Body of pancreas (tissue), 4 donors: ENCODE results near the gene SHF. TPM values are rescaled to one million over a fixed set of nuclear protein-coding genes. Genes with fewer than 3 reads are reported as not detected.

Experiments used
- ATAC-seq: fragments of 150-250 bp; one replicate; pipeline ENCODE4 v1.9.1; 2016
- DNase-seq, 4 donors: peaks; one replicate each; pipeline ENCODE4 v3.0.0-alpha.2; 2019
- H3K27ac ChIP-seq, 4 donors: fragments of 200-600 bp; sonication (generic); 1 replicate in 3 of 4; 2 replicates in 1 of 4; pipeline versions ENCODE4 v1.5.1 to v1.6.1; 2016 to 2019; ENCODE audit warnings: mild to moderate bottlenecking in 1 of 4, mixed read lengths in 1 of 4, moderate library complexity in 1 of 4
- H3K27me3 ChIP-seq, 2 donors: fragments of 200-600 bp; sonication (generic); one replicate each; pipeline ENCODE4 v1.6.0; 2016; ENCODE audit warnings: mild to moderate bottlenecking in 1 of 2
- H3K36me3 ChIP-seq, 2 donors: fragments of 200-600 bp; sonication (generic); replicated peaks in 1 of 2; 2 replicates each; pipeline ENCODE4 v1.5.1; 2016; ENCODE audit warnings: low read depth in 2 of 2; ENCODE audit not compliant: insufficient read depth in 1 of 2
- H3K4me1 ChIP-seq: fragments of 200-600 bp; sonication (generic); one replicate; pipeline ENCODE4 v1.6.0; 2016
- H3K4me3 ChIP-seq, 2 donors: fragments of 200-600 bp; sonication (generic); 1 replicate in 1 of 2; 2 replicates in 1 of 2; pipeline ENCODE4 v1.5.1; 2016 to 2019
- H3K9me3 ChIP-seq, 3 donors: fragments of 200-600 bp; sonication (generic); 1 replicate in 2 of 3; 2 replicates in 1 of 3; pipeline ENCODE4 v1.5.1; 2016
- CTCF ChIP-seq, 7 experiments: fragments of 450-650 bp in 4 of 7; fragments of 200-600 bp in 3 of 7; sonication (generic) in 3 of 7; IDR thresholded peaks; one replicate each; pipeline ENCODE4 v1.5.1; 2016 to 2019; ENCODE audit warnings: antibody characterized with exemption in 7 of 7
- POLR2A ChIP-seq, 3 donors: fragments of 450-650 bp; IDR thresholded peaks; one replicate each; pipeline ENCODE4 v1.6.1; 2016; ENCODE audit warnings: antibody characterized with exemption in 3 of 3, mild to moderate bottlenecking in 2 of 3
- WGBS, 2 donors: methylation state at CpG; one replicate each; pipeline ENCODE4 v1.1.5; 2017; 5-methylcytosine and 5-hydroxymethylcytosine counted together
- intact Hi-C: fragments of 100-400 bp; cut with DNase I; formaldehyde crosslinking; loops from one replicate; pipeline ENCODE4 v1.15.1; 2023
- total RNA-seq, 2 donors: library from RNA; depleted of rRNA; stranded (reverse); fragments of >200 nt; gene quantifications; one replicate each; pipeline ENCODE4 v1.1.0, GENCODE V29; 2016

SHF gene
- total RNA-seq, 2 donors from 2014 or later, result 2.0 to 2.9 TPM

GRCh38 chr15:45134682-45135604, 52.8 kb downstream of the SHF start:
- ATAC-seq (peak; percentile 77), DNase-seq (peak; percentile 50 to 64 (median 56))
- WGBS, 2 donors, result 11 to 38% methylated on average over 4 to 56 of the region's 57 CpGs
- Histone ChIP-seq H3K4me1 (peaks cover 13% of the 10 kb centered on the region), H3K27me3 (peaks cover 0 to 6% of the 10 kb centered on the region in 2 donors), H3K36me3 (no peaks in the 10 kb centered on the region), H3K9me3 (no peaks in the 10 kb centered on the region), H3K4me3 (no peak overlapping the region), H3K27ac (no peak overlapping the region)
- intact Hi-C loops, result no loop called here
- no peak for TF ChIP-seq POLR2A (IDR thresholded peaks at IDR 0.05)
- TF ChIP-seq CTCF (IDR thresholded peaks at IDR 0.05), result peak in 5 of 7 experiments; percentile 11 to 47 (median 33)

GRCh38 chr15:45134046-45134445, 53.7 kb downstream of the SHF start:
- H3K36me3 ChIP-seq, result no peaks in the 10 kb centered on the region
- DNase-seq (no peak), ATAC-seq (no peak)
- H3K4me1 ChIP-seq, result peaks cover 13% of the 10 kb centered on the region
- TF ChIP-seq CTCF (IDR thresholded peaks at IDR 0.05) (no peak), POLR2A (IDR thresholded peaks at IDR 0.05) (no peak)
- H3K9me3 ChIP-seq, result no peaks in the 10 kb centered on the region
- 85 to 92% methylated on average over 3 to 7 of the region's 7 CpGs for WGBS, 2 donors
- intact Hi-C loops, result no loop called here
- peaks cover 0 to 6% of the 10 kb centered on the region in 2 donors for H3K27me3 ChIP-seq
- no peak overlapping the region for H3K27ac ChIP-seq
- H3K4me3 ChIP-seq, result no peak overlapping the region

- no peak overlapping the region for H3K27ac ChIP-seq
- TF ChIP-seq CTCF (IDR thresholded peaks at IDR 0.05) (no peak), POLR2A (IDR thresholded peaks at IDR 0.05) (no peak)
- DNase-seq (no peak), ATAC-seq (no peak)
- intact Hi-C loops, result no loop called here
- H3K4me3 ChIP-seq, result no peak overlapping the region
- no peaks in the 10 kb centered on the region for H3K9me3 ChIP-seq
- 73 to 74% methylated on average over 5 of the region's 5 CpGs for WGBS, 2 donors
- H3K27me3 ChIP-seq, result peaks cover 0 to 6% of the 10 kb centered on the region in 2 donors
- no peaks in the 10 kb centered on the region for H3K36me3 ChIP-seq
- H3K4me1 ChIP-seq, result peaks cover 13% of the 10 kb centered on the region
These were observed 54.2 kb downstream of the SHF start for GRCh38 chr15:45133561-45133920.

- H3K9me3 ChIP-seq, result no peaks in the 10 kb centered on the region
- ATAC-seq, result no peak
- 77 to 81% methylated on average over 3 of the region's 3 CpGs for WGBS, 2 donors
- H3K4me1 ChIP-seq, result peaks cover 13% of the 10 kb centered on the region
- no peak overlapping the region for H3K4me3 ChIP-seq
- H3K27me3 ChIP-seq, result peaks cover 0 to 6% of the 10 kb centered on the region in 2 donors
- intact Hi-C loops, result no loop called here
- no peak for TF ChIP-seq POLR2A (IDR thresholded peaks at IDR 0.05)
- no peak overlapping the region for H3K27ac ChIP-seq
- no peak for DNase-seq
- no peaks in the 10 kb centered on the region for H3K36me3 ChIP-seq
These were observed 54.8 kb downstream of the SHF start for GRCh38 chr15:45132844-45133560.

- H3K4me3 ChIP-seq, result no peak overlapping the region
- no peak for DNase-seq
- TF ChIP-seq CTCF (IDR thresholded peaks at IDR 0.05) (no peak), POLR2A (IDR thresholded peaks at IDR 0.05) (no peak)
- no peak for ATAC-seq
- H3K27me3 ChIP-seq, result peaks cover 0 to 6% of the 10 kb centered on the region in 2 donors
- peaks cover 13% of the 10 kb centered on the region for H3K4me1 ChIP-seq
- no peaks in the 10 kb centered on the region for H3K36me3 ChIP-seq
- intact Hi-C loops, result no loop called here
- WGBS, 2 donors, result 32 to 56% methylated on average over 3 of the region's 3 CpGs
- H3K9me3 ChIP-seq, result no peaks in the 10 kb centered on the region
- no peak overlapping the region for H3K27ac ChIP-seq
These were observed 56.3 kb downstream of the SHF start for GRCh38 chr15:45131510-45131909.
